A549 (cell line): Measurements from ENCODE around the gene ARAP1. TPM values are rescaled to one million over a fixed set of nuclear protein-coding genes. Genes with fewer than 3 reads are reported as not detected.

ENCODE experiments used
- ATAC-seq, 2 experiments: fragments of 200-7000 bp in 1 of 2; fragments of >200 bp in 1 of 2; cut with Nextera tagmentation in 1 of 2; cut with Tn5 transposase in 1 of 2; 3 replicates each; pipeline versions ENCODE4 v1.8.0 to v1.9.1; 2018 to 2020; ENCODE audit warnings: mild to moderate bottlenecking in 1 of 2, moderate library complexity in 1 of 2
- CTCF ChIA-PET: fragments of 300-600 bp; sonication (Branson Sonifier 250); formaldehyde crosslinking; extraction: SDS; loops from one replicate; lab custom pipeline; 2021; ENCODE audit warnings: antibody characterized with exemption, inconsistent platforms; lab: Yijun Ruan, JAX
- POLR2A ChIA-PET: fragments of 350-600 bp; formaldehyde crosslinking; extraction: SDS; loops from one replicate; lab custom pipeline; 2021; ENCODE audit warnings: antibody characterized with exemption, inconsistent platforms; lab: Yijun Ruan, JAX
- DNase-seq, 2 experiments: peaks; one replicate each; pipeline versions ENCODE4 v3.0.0 to v3.0.0-alpha.2; 2011 to 2016; ENCODE audit warnings: low read depth in 1 of 2, low spot score in 1 of 2
- FAIRE-seq: peaks from 2 replicates; lab custom pipeline; 2011; peaks lifted over from hg19 to GRCh38; lab: Jason Lieb, UNC
- H3K27ac ChIP-seq, 2 experiments: fragments of >200 bp; sonication (Bioruptor Twin); formaldehyde crosslinking; 3 replicates each; pipeline ENCODE4 v1.5.1; 2016 to 2017
- H3K4me1 ChIP-seq: fragments of >200 bp; sonication (Bioruptor Twin); formaldehyde crosslinking; 3 replicates; pipeline ENCODE4 v1.6.1; 2016
- H3K4me2 ChIP-seq: fragments of >200 bp; sonication (Bioruptor Twin); formaldehyde crosslinking; 3 replicates; pipeline ENCODE4 v1.6.1; 2016
- H3K4me3 ChIP-seq: fragments of >200 bp; sonication (Bioruptor Twin); formaldehyde crosslinking; 3 replicates; pipeline ENCODE4 v1.5.1; 2016
- H3K9me3 ChIP-seq: fragments of >200 bp; sonication (Bioruptor Twin); formaldehyde crosslinking; 3 replicates; pipeline ENCODE4 v1.6.1; 2016
- CBX8 ChIP-seq: fragments of 200-600 bp; sonication (generic); IDR thresholded peaks from 2 replicates; pipeline ENCODE4 v1.6.1; 2016
- EHMT2 ChIP-seq: fragments of 200-600 bp; sonication (generic); IDR thresholded peaks from 2 replicates; pipeline ENCODE4 v1.6.1; 2016; ENCODE audit warnings: antibody characterized with exemption, low read depth, mild to moderate bottlenecking, moderate library complexity
- HES2 ChIP-seq: fragments of >200 bp; sonication (Bioruptor Twin); formaldehyde crosslinking; IDR thresholded peaks from 2 replicates; pipeline ENCODE4 v1.6.1; 2016
- HOXA7 ChIP-seq: fragments of 250-450 bp; sonication (Bioruptor Pico); IDR thresholded peaks from 2 replicates; pipeline ENCODE4 v1.5.0; 2020; ENCODE audit warnings: mild to moderate bottlenecking, moderate library complexity
- JUN ChIP-seq, 2 experiments: fragments of >200 bp; sonication (Bioruptor Twin); formaldehyde crosslinking; IDR thresholded peaks; 2 replicates in 1 of 2; 3 replicates in 1 of 2; pipeline ENCODE4 v1.6.1; 2016 to 2017
- JUNB ChIP-seq: fragments of >200 bp; sonication (Bioruptor Twin); formaldehyde crosslinking; IDR thresholded peaks from 2 replicates; pipeline ENCODE4 v1.6.1; 2016
- MAX ChIP-seq: IDR thresholded peaks from 2 replicates; pipeline ENCODE4 v1.6.1; 2012
- MAZ ChIP-seq: fragments of 150-350 bp; IDR thresholded peaks from 2 replicates; pipeline ENCODE4 v1.6.1; 2014; ENCODE audit warnings: antibody characterized with exemption, low read depth, low read length, borderline replicate concordance
- MYC ChIP-seq: IDR thresholded peaks from 2 replicates; pipeline ENCODE4 v1.6.1; 2012; ENCODE audit warnings: mild to moderate bottlenecking, inconsistent platforms, low read length, improper control_type of control experiment, borderline replicate concordance
- PBX3 ChIP-seq: IDR thresholded peaks from 2 replicates; pipeline ENCODE4 v1.6.1; 2012
- POLR2A ChIP-seq: IDR thresholded peaks from 2 replicates; pipeline ENCODE4 v1.6.1; 2012; ENCODE audit warnings: mild to moderate bottlenecking, low read length
- RARB ChIP-seq: fragments of 250-450 bp; sonication (Bioruptor Pico); IDR thresholded peaks from 2 replicates; pipeline ENCODE4 v1.8.0; 2021; ENCODE audit warnings: mild to moderate bottlenecking, moderate library complexity
- RFX5 ChIP-seq: fragments of 450-650 bp; IDR thresholded peaks from 2 replicates; pipeline ENCODE4 v1.7.1; 2014; ENCODE audit warnings: antibody characterized with exemption, mild to moderate bottlenecking, moderate library complexity
- TFCP2L1 ChIP-seq: fragments of 250-450 bp; sonication (Bioruptor Pico); IDR thresholded peaks from 2 replicates; pipeline ENCODE4 v1.5.0; 2021; ENCODE audit warnings: mild to moderate bottlenecking
- WGBS: methylation state at CpG from one replicate; pipeline ENCODE4 v1.1.6; 2017; ENCODE audit errors: missing lambda C conversion rate; 5-methylcytosine and 5-hydroxymethylcytosine counted together
- polyA plus RNA-seq, 4 experiments: library from polyadenylated mRNA; depleted of rRNA in 3 of 4; stranded (reverse); fragments of >200 nt; fragmentation: RNase III in 1 of 4; extraction: RNeasy Plus Mini Kit Qiagen cat#74134 plus additional on column Dnase treatment in 1 of 4; gene quantifications; 2 replicates in 3 of 4; 3 replicates in 1 of 4; pipeline ENCODE4 v1.2.3, GENCODE V29; 2011 to 2017

ARAP1 gene
- polyA plus RNA-seq, 2 of the 4 experiments (the other 2 are of a cell fraction): 29.5 to 30.1 TPM

- WGBS: 3% methylated on average over 9 of the region's 10 CpGs
- DNase-seq: peak; percentile 87 to 97
- Histone ChIP-seq H3K9me3 (no peaks in the 10 kb centered on the region), H3K4me1 (peaks cover 35% of the 10 kb centered on the region), H3K4me2 (peak overlapping the region; percentile 95), H3K4me3 (peak overlapping the region; percentile 45), H3K27ac (peak overlapping the region; percentile 94 to 97)
- TF ChIP-seq RFX5: peak; percentile 100
- TF ChIP-seq HES2: no peak
- 0 out of 2 replicates have a peak, but pooled peaks have one; percentile 24 for TF ChIP-seq MAX
- 0 out of 5 replicates have a peak, but pooled peaks of 1 of the 2 experiments have one; percentile 28 for TF ChIP-seq JUN (IDR thresholded peaks at IDR 0.05)
- TF ChIP-seq MAZ: no peak
- peak; percentile 54 for TF ChIP-seq POLR2A
- peak; percentile 95 to 97 for ATAC-seq
- FAIRE-seq: peak; percentile 67
- ChIA-PET POLR2A (interaction anchor here (0.6 to 1.2 kb wide), 5 partner anchors 17 to 119 kb away, joined by 3 to 7 read pairs (median 4); partner anchors contain the start of gene STARD10), CTCF (interaction anchor here (0.6 to 7.1 kb wide), 12 partner anchors 10 to 1177 kb away, joined by 3 to 162 read pairs (median 4); partner anchors contain the start of genes FCHSD2 and STARD10)
These were observed 30.0 kb downstream of the ARAP1 start for GRCh38 chr11:72722050-72722748.

GRCh38 chr11:72721689-72722049 is 30.5 kb downstream of the ARAP1 start:
- Histone ChIP-seq H3K4me2 (peak overlapping the region; percentile 95), H3K9me3 (no peaks in the 10 kb centered on the region), H3K27ac (peak overlapping the region; percentile 94 to 97), H3K4me3 (peak overlapping the region; percentile 45), H3K4me1 (peaks cover 35% of the 10 kb centered on the region)
- ATAC-seq (peak in 1 of 2 experiments; percentile 11; a peak in 3 of 6 replicates), FAIRE-seq (no peak), DNase-seq (no peak)
- ChIA-PET CTCF (interaction anchor here (0.8 to 7.1 kb wide), 6 partner anchors 17 to 613 kb away, joined by 3 to 162 read pairs (median 4); partner anchors contain the start of genes FCHSD2 and STARD10), POLR2A (interaction anchor here (0.6 to 1.2 kb wide), 3 partner anchors 72 to 120 kb away, joined by 3 to 7 read pairs (median 4); partner anchors contain the start of gene STARD10)
- 56% methylated on average over 13 of the region's 13 CpGs for WGBS
- TF ChIP-seq HOXA7 (no peak), MAX (no peak)

GRCh38 chr11:72721276-72721675 is 30.9 kb downstream of the ARAP1 start:
- H3K4me2 ChIP-seq: peak overlapping the region; percentile 95
- no peaks in the 10 kb centered on the region for H3K9me3 ChIP-seq
- H3K27ac ChIP-seq: peak overlapping the region; percentile 94 to 97
- H3K4me3 ChIP-seq: peak overlapping the region; percentile 45
- ChIA-PET CTCF (interaction anchor here (1.2 to 5.8 kb wide), 3 partner anchors 38 to 421 kb away, joined by 4 to 25 read pairs (median 6); partner anchors contain the start of genes FCHSD2 and STARD10), POLR2A (no interaction called here)
- WGBS: 76% methylated on average over 3 of the region's 3 CpGs
- H3K4me1 ChIP-seq: peaks cover 35% of the 10 kb centered on the region
- DNase-seq (no peak), FAIRE-seq (no peak), ATAC-seq (no peak)
- TF ChIP-seq TFCP2L1 (CRISPR knock-in tag) (no peak), CBX8 (no peak), MYC (no peak), JUN (IDR thresholded peaks at IDR 0.05) (no peak), PBX3 (no peak), JUNB (no peak), RARB (CRISPR knock-in tag) (no peak)

GRCh38 chr11:72720784-72721183 is 31.4 kb downstream of the ARAP1 start:
- peak overlapping the region; percentile 95 for H3K4me2 ChIP-seq
- H3K4me3 ChIP-seq: no peak overlapping the region; the same call in 2 of the 3 replicates
- H3K4me1 ChIP-seq: peaks cover 35% of the 10 kb centered on the region
- ATAC-seq: no peak
- DNase-seq: no peak
- no peaks in the 10 kb centered on the region for H3K9me3 ChIP-seq
- H3K27ac ChIP-seq: peak overlapping the region; percentile 94 to 97; a peak in 3 of 6 replicates
- WGBS: 96% methylated on average over 4 of the region's 4 CpGs
- TF ChIP-seq TFCP2L1 (CRISPR knock-in tag) (no peak), EHMT2 (no peak), JUNB (no peak)
- TF ChIP-seq, all 56 proteins: peak for 0
- POLR2A ChIA-PET: no interaction called here
- CTCF ChIA-PET: interaction anchor here (0.8 to 5.8 kb wide), 5 partner anchors 37 to 614 kb away, joined by 3 to 25 read pairs (median 6); partner anchors contain the start of gene STARD10
- no peak for FAIRE-seq
